Ecto neural progenitor cell (in vitro differentiated cells): ENCODE measurements around the gene DCK.
A peak's percentile ranks its signal among the peaks of the same experiment; 100 is the strongest.
"Not testable (repeated sequence)": the region's sequence is repeated elsewhere in the genome, so short reads cannot be mapped to it uniquely, and the experiment has no call there.

Experiments
- DNase-seq: peaks from one replicate; pipeline ENCODE4 v3.0.0-alpha.2; 2018; ENCODE audit warnings: low spot score

The DCK gene

GRCh38 chr4:70993181-70994068, at the start of gene DCK:
Gene DCK, plus strand, starts transcription at chr4:70993649. Its CDS starts 187 bp downstream, at chr4:70993836.
- DNase-seq, result peak; percentile 94

- no peak for DNase-seq
Observed at GRCh38 chr4:70945046-70945445, 48.4 kb upstream of the DCK start.

- no peak for DNase-seq
Observed at GRCh38 chr4:70945452-70946055, 47.9 kb upstream of the DCK start.

GRCh38 chr4:70946939-70947338, 46.5 kb upstream of the DCK start:
- no peak for DNase-seq

- DNase-seq, result no peak
Observed at GRCh38 chr4:70948665-70949260, 44.7 kb upstream of the DCK start.

GRCh38 chr4:70954032-70954431, 39.4 kb upstream of the DCK start:
- no peak for DNase-seq

- no peak for DNase-seq
Observed at GRCh38 chr4:70956549-70957210, 36.8 kb upstream of the DCK start.

GRCh38 chr4:70958681-70959080, 34.8 kb upstream of the DCK start:
- no peak for DNase-seq

GRCh38 chr4:70969076-70969475, 24.4 kb upstream of the DCK start:
- no peak for DNase-seq

- no peak for DNase-seq
Observed at GRCh38 chr4:70976252-70976651, 17.2 kb upstream of the DCK start.

- DNase-seq, result no peak
Observed at GRCh38 chr4:70979445-70980008, 13.9 kb upstream of the DCK start.

- no peak for DNase-seq
Observed at GRCh38 chr4:70980196-70980595, 13.3 kb upstream of the DCK start.

GRCh38 chr4:70984106-70984505, 9.3 kb upstream of the DCK start:
- DNase-seq, result no peak

- no peak for DNase-seq
Observed at GRCh38 chr4:70984589-70984988, 8.9 kb upstream of the DCK start.

- DNase-seq, result no peak
Observed at GRCh38 chr4:70991596-70991995, 1.9 kb upstream of the DCK start.

GRCh38 chr4:70992391-70992881, 1.0 kb upstream of the DCK start:
- DNase-seq, result no peak

GRCh38 chr4:70994069-70994366, 569 bp downstream of the DCK start:
- DNase-seq, result no peak

GRCh38 chr4:70994387-70995099, 1.1 kb downstream of the DCK start:
- no peak for DNase-seq

- DNase-seq, result no peak
Observed at GRCh38 chr4:70996018-70996360, 2.5 kb downstream of the DCK start.

GRCh38 chr4:70997036-70997435, 3.6 kb downstream of the DCK start:
- DNase-seq, result no peak

- DNase-seq, result no peak
Observed at GRCh38 chr4:70997546-70997945, 4.1 kb downstream of the DCK start.

GRCh38 chr4:70999639-71000038, 6.2 kb downstream of the DCK start:
- not testable (repeated sequence) for DNase-seq
